ENCODE measurements around the gene EIF1AD.
"Not testable (repeated sequence)": the region's sequence is repeated elsewhere in the genome, so short reads cannot be mapped to it uniquely, and the experiment has no call there.

Gene EIF1AD

GRCh38 chr11:65967329-65967934 is 34.5 kb downstream of the EIF1AD start:
- DNase-seq = no peak

GRCh38 chr11:65965986-65966762 is 35.8 kb downstream of the EIF1AD start:
- no peak for DNase-seq

GRCh38 chr11:65964906-65965305 is 37.1 kb downstream of the EIF1AD start:
- no peak for DNase-seq

GRCh38 chr11:65962141-65962564 is 39.8 kb downstream of the EIF1AD start:
- no peak for DNase-seq

GRCh38 chr11:65961267-65962140 is 40.5 kb downstream of the EIF1AD start, which contains the start of gene SART1:
SART1 (plus strand) TSS chr11:65961734; CDS start chr11:65961781, 47 bp downstream.
- DNase-seq = peak; percentile 90

GRCh38 chr11:65960824-65961266 is 41.1 kb downstream of the EIF1AD start:
- DNase-seq = no peak

GRCh38 chr11:65958774-65959420 is 43.1 kb downstream of the EIF1AD start:
- DNase-seq = no peak

- no peak for DNase-seq
These were observed 43.7 kb downstream of the EIF1AD start for GRCh38 chr11:65958291-65958690.

- no peak for DNase-seq
These were observed 47.2 kb downstream of the EIF1AD start for GRCh38 chr11:65954771-65955170.

GRCh38 chr11:65953471-65953870 is 48.5 kb downstream of the EIF1AD start:
- DNase-seq = no peak

- no peak for DNase-seq
These were observed 49.9 kb downstream of the EIF1AD start for GRCh38 chr11:65952052-65952521.

GRCh38 chr11:65951641-65952040 is 50.3 kb downstream of the EIF1AD start:
- DNase-seq = not testable (repeated sequence)

- not testable (repeated sequence) for DNase-seq
These were observed 51.2 kb downstream of the EIF1AD start for GRCh38 chr11:65950711-65951110.

- DNase-seq = no peak
These were observed 54.3 kb downstream of the EIF1AD start for GRCh38 chr11:65947603-65948125.

- DNase-seq = no peak
These were observed 54.8 kb downstream of the EIF1AD start for GRCh38 chr11:65947133-65947532.

- DNase-seq = no peak
These were observed 55.3 kb downstream of the EIF1AD start for GRCh38 chr11:65946655-65947054.

Measured in NCI-H1417 treated with DMSO at 0.1 percent for 48 hours (cell line).